ENCODE results near the gene NRXN3.

Gene NRXN3

DNA sequence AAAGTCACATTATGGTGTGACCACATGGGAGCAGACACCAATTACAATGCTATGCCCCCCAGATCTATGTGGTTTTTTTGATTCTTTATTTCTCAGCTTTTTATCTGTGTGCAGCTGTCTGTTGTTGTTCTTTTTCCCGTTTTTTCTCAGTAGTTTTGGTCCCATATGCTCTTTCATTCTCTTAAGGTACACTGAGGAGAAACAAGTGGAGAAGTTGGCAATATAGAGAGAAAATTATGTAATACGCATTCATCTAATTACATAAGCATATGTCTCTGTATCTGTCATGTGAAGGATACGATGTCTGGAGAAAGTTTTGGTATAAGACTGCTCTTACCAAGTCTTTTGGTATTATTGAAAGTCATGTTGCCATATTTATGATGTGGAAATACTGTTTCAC, 819.0 kb downstream of the NRXN3 start:
- Histone ChIP-seq H4K20me1 (ENCODE audit: low read depth, low read length) (no peaks in the 10 kb centered on the region), H3K9me2 (replicated peaks; ENCODE audit: insufficient read depth, low read length) (no peaks in the 10 kb centered on the region), H3K79me2 (ENCODE audit: insufficient read depth, low read length) (no peaks in the 10 kb centered on the region), H3K27ac (ENCODE audit: low read depth, low read length) (no peak overlapping the region), H3K4me2 (ENCODE audit: low read depth, low read length, poor library complexity, severe bottlenecking) (no peak overlapping the region), H3K27me3 (ENCODE audit: low read length) (no peaks in the 10 kb centered on the region), H3K9ac (ENCODE audit: low read length) (no peak overlapping the region), H3K4me3 (ENCODE audit: insufficient read depth, low read length, poor library complexity, severe bottlenecking) (no peak overlapping the region), H3F3A (ENCODE audit: insufficient read depth) (no peaks in the 10 kb centered on the region), H3K36me3 (ENCODE audit: low read length) (no peaks in the 10 kb centered on the region), H2AFZ (ENCODE audit: low read depth, low read length, severe bottlenecking) (no peak overlapping the region), H3K9me3 (ENCODE audit: insufficient read depth, low read length) (no peaks in the 10 kb centered on the region)
- TF ChIP-seq, protein P1, sequence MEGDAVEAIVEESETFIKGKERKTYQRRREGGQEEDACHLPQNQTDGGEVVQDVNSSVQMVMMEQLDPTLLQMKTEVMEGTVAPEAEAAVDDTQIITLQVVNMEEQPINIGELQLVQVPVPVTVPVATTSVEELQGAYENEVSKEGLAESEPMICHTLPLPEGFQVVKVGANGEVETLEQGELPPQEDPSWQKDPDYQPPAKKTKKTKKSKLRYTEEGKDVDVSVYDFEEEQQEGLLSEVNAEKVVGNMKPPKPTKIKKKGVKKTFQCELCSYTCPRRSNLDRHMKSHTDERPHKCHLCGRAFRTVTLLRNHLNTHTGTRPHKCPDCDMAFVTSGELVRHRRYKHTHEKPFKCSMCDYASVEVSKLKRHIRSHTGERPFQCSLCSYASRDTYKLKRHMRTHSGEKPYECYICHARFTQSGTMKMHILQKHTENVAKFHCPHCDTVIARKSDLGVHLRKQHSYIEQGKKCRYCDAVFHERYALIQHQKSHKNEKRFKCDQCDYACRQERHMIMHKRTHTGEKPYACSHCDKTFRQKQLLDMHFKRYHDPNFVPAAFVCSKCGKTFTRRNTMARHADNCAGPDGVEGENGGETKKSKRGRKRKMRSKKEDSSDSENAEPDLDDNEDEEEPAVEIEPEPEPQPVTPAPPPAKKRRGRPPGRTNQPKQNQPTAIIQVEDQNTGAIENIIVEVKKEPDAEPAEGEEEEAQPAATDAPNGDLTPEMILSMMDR (IDR thresholded peaks at IDR 0.05; ENCODE audit: insufficient read depth, low read length, poor library complexity, severe bottlenecking), result no peak
- no peak for TF ChIP-seq EZH2phosphoT487 (conservative IDR thresholded peaks at IDR 0.05; ENCODE audit: low read length)

DNA sequence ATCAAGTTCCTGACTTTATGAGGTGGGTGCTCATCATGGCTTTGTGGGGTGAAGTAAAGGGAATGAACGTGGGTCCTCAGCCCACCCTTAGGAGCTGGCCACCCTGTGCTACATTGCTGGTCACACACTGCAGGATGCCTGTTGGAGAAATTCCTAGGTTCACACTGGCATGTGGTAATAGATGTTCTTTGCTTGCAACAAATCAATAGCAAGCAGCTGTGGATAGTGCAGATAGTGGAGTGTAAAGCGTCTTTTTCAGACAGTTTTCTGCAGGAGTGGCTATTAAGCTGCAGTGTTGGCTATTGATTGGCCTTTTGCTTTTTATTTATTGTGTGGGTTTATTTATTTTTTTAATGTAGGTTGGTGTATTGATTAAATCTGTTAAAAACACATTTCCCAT, 822.7 kb downstream of the NRXN3 start:
- Histone ChIP-seq H2AFZ (ENCODE audit: low read depth, low read length, severe bottlenecking) (no peak overlapping the region), H3K4me2 (ENCODE audit: low read depth, low read length, poor library complexity, severe bottlenecking) (no peak overlapping the region), H3K9ac (ENCODE audit: low read length) (no peak overlapping the region), H4K20me1 (ENCODE audit: low read depth, low read length) (no peaks in the 10 kb centered on the region), H3F3A (ENCODE audit: insufficient read depth) (no peaks in the 10 kb centered on the region), H3K27me3 (ENCODE audit: low read length) (no peaks in the 10 kb centered on the region), H3K9me3 (ENCODE audit: insufficient read depth, low read length) (no peaks in the 10 kb centered on the region), H3K36me3 (ENCODE audit: low read length) (no peaks in the 10 kb centered on the region), H3K27ac (ENCODE audit: low read depth, low read length) (no peak overlapping the region), H3K79me2 (ENCODE audit: insufficient read depth, low read length) (no peaks in the 10 kb centered on the region), H3K9me2 (replicated peaks; ENCODE audit: insufficient read depth, low read length) (no peaks in the 10 kb centered on the region), H3K4me3 (ENCODE audit: insufficient read depth, low read length, poor library complexity, severe bottlenecking) (no peak overlapping the region)
- TF ChIP-seq, protein P1 (IDR thresholded peaks at IDR 0.05; ENCODE audit: insufficient read depth, low read length, poor library complexity, severe bottlenecking), result no peak
- no peak for TF ChIP-seq EZH2phosphoT487 (conservative IDR thresholded peaks at IDR 0.05; ENCODE audit: low read length)

DNA sequence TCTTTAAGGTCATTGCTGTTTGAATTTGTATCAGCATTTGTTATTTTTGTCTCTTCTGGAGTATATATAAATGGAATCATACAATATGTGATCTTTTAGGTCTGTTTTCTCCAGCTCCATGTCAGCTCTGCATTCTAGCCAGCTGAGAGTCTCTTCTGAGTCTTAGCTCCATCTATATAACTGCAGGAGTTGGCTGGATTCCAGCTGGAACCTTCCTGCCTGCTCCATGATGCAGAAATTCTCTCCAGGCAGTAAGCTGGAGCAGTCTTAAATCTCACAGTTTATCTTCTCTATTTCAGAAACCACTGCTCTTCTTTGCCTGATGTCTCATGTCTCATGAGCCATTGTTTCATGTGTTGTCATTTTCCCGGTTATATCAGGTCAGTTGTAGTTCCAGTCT, 827.6 kb downstream of the NRXN3 start:
- no peak overlapping the region for H3K4me2 ChIP-seq (ENCODE audit: low read depth, low read length, poor library complexity, severe bottlenecking)
- no peak overlapping the region for H3K4me3 ChIP-seq (ENCODE audit: insufficient read depth, low read length, poor library complexity, severe bottlenecking)
- no peaks in the 10 kb centered on the region for H3K36me3 ChIP-seq (ENCODE audit: low read length)
- TF ChIP-seq EZH2phosphoT487 (conservative IDR thresholded peaks at IDR 0.05; ENCODE audit: low read length), result no peak
- TF ChIP-seq, protein P1 (IDR thresholded peaks at IDR 0.05; ENCODE audit: insufficient read depth, low read length, poor library complexity, severe bottlenecking), result no peak
- no peaks in the 10 kb centered on the region for H3K9me3 ChIP-seq (ENCODE audit: insufficient read depth, low read length)
- H3F3A ChIP-seq (ENCODE audit: insufficient read depth), result no peaks in the 10 kb centered on the region
- H3K79me2 ChIP-seq (ENCODE audit: insufficient read depth, low read length), result no peaks in the 10 kb centered on the region
- H3K9ac ChIP-seq (ENCODE audit: low read length), result no peak overlapping the region
- no peak overlapping the region for H2AFZ ChIP-seq (ENCODE audit: low read depth, low read length, severe bottlenecking)
- H3K27me3 ChIP-seq (ENCODE audit: low read length), result no peaks in the 10 kb centered on the region
- no peak overlapping the region for H3K27ac ChIP-seq (ENCODE audit: low read depth, low read length)
- H4K20me1 ChIP-seq (ENCODE audit: low read depth, low read length), result no peaks in the 10 kb centered on the region
- no peaks in the 10 kb centered on the region for H3K9me2 ChIP-seq (replicated peaks; ENCODE audit: insufficient read depth, low read length)
